CD4-positive, alpha-beta T cell treated with Interleukin-2 at 100 ng/mL for 4 hours (primary cell): ENCODE results near the gene SYAP1.
"Not testable (repeated sequence)": the region's sequence is repeated elsewhere in the genome, so short reads cannot be mapped to it uniquely, and the experiment has no call there.

ENCODE experiments used
- DNase-seq: peaks from one replicate; pipeline ENCODE4 v3.0.0-alpha.2; 2020; ENCODE audit warnings: low spot score

Gene SYAP1

DNA sequence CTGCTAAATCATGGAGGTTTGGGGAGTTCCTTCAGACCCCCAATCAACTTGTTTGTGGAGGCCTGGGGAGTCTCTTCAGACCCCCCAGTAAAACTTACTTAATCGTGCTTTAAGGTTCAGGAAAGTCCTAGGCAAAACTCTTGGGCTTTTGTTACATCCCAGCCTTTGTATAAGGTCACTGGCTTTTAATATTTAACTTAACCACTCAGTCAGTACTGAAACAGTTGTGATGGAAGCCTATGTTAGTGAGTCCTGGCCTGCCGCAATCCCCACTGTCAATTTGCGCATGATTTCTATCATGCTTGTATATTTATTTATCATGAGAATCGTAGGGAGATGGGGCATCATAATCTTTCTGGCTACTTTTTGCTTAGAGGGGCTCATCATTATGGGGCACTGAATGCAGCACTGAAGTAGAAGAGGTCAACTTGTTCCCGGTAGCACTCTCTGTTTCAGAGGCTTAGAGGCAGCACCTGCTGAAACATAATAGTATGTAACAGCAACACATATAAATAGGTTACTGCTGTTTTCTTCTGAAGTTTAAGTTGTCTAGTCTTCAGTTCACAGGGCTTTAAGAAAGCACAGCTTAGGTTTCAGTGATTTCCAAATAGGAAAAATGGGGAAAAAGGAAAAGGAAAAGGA, 7.1 kb downstream of the SYAP1 start:
- not testable (repeated sequence) for DNase-seq

GRCh38 chrX:16727637-16728036, 8.2 kb downstream of the SYAP1 start:
- DNase-seq = no peak

DNA sequence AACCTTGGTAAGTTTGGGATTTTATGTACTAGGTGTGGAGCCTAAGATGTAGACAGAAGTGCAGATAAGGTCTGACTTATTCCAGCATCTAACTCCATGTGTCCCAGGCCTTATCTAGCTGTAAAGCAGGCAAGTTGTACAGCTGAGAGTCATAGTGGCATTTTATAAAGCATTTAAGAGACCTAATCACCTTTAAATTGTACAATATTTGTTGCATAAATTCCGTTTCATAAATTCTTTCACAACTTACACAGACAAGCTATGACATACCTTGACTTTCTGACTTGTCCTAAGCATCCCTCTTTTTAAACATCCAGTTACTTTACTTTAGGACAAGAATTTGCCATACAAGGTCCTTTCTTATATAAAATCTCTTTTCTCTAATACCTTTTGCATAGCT, 11.0 kb downstream of the SYAP1 start:
- no peak for DNase-seq

- no peak for DNase-seq
Observed at GRCh38 chrX:16733013-16733412, 13.6 kb downstream of the SYAP1 start.

DNA sequence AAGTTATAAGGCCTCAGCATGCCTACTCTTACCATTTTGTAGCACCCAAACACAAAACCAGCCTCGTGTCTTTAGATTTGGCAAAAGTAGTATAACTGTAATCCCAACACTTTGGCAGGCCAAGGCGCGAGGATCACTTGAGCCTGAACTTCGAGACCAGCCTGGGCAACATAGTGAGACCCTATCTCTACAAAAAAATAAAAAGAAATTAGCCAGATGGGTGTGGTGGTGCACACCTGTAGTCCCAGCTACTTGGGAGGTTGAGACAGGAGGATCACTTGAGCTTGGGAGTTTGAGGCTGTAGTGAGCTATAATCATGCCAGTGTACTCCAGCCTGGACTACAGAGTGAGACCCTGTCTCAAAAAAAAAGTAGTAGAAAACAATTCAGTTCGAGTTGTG, 17.6 kb downstream of the SYAP1 start:
- DNase-seq = no peak

GRCh38 chrX:16739574-16739973, 20.2 kb downstream of the SYAP1 start:
- DNase-seq = no peak

- no peak for DNase-seq
Observed at GRCh38 chrX:16743604-16744325, 24.4 kb downstream of the SYAP1 start.

DNA sequence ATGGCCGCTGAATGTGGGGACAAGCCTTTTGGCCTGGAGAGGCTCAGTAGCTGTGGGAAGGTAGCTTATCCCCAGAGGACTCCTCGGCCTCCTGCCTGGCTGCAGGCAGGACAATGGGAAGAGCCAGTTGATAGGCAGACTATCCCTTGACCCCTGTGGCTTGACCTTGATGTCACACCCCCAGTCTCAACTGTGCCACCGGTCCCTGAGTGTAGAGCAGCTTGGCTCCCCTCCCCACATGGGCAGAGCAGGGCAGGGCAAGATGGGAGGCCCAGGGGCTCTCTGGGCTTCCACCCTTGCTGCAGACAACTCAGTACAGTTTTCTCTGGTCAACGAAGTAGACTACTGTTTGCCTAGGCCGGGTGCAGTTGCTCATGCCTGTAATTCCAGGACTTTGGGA, 25.7 kb downstream of the SYAP1 start:
- DNase-seq = no peak

- no peak for DNase-seq
Observed at GRCh38 chrX:16745659-16746058, 26.2 kb downstream of the SYAP1 start.

GRCh38 chrX:16748425-16748824, 29.0 kb downstream of the SYAP1 start:
- no peak for DNase-seq

GRCh38 chrX:16750136-16750535, 30.7 kb downstream of the SYAP1 start:
- no peak for DNase-seq

- no peak for DNase-seq
Observed at GRCh38 chrX:16754019-16754418, 34.6 kb downstream of the SYAP1 start.

GRCh38 chrX:16756724-16757123, 37.3 kb downstream of the SYAP1 start:
- no peak for DNase-seq

DNA sequence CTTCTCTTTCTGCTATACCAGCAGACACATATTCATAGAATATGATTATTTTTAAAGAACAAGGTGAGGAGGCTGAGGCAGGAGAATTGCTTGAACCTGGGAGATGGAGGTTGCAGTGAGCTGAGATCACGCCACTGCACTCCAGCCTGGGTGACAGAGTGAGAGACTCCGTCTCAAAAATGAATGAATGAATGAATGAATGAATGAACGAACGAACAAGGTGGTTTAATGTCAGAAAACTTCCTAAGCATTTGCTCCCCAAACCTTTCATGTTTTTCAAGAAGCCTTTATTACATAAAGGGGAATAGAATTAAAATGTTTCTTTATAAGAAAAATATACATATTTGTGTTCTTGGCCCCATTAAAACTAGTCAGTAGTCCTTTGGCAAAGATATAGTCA, 42.1 kb downstream of the SYAP1 start:
- DNase-seq = not testable (repeated sequence)

- DNase-seq = no peak
Observed at GRCh38 chrX:16762579-16762978, 43.2 kb downstream of the SYAP1 start.

DNA sequence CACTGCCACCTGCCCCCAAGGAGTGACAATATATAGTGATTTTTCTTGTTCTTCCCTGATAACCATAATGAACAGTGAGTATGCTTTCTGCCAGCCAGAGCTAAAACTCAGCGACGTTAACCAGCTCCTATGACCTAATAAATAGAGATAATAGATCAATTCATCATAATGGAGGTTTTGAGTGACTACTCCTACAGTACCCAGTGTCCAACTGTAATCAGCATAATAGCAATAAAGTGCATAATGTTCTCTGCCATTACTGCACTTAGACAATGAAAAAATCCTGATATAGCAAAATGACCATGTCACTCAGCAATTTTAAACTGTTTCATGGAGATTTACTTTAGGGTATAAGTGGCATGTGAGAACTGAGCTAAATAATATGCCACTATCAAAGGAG, 46.2 kb downstream of the SYAP1 start:
- DNase-seq = no peak

DNA sequence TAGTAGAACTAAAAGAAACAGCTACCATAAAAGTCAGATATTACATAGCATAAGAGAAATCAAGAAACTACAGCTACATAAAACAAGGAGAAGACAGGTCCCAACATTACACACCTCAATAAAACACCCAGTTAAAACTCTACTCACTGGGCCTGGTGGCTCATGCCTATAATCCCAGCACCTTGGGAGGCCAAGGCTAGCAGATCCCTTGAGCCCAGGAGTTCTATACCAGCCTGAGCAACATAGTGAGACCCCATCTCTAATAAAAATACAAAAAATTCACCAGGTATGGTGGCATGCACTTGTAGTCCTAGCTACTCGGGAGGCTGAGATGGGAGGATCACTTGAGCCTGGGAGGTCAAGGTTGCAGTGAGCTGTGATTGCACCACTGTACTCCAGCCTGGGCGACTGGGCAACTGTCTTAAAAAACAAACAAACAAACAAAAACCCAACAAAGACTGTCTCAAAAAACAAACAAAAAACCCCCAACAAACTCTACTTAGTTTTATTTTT, 51.6 kb downstream of the SYAP1 start:
- no peak for DNase-seq

- DNase-seq = no peak
Observed at GRCh38 chrX:16771483-16772398, 52.3 kb downstream of the SYAP1 start.

DNA sequence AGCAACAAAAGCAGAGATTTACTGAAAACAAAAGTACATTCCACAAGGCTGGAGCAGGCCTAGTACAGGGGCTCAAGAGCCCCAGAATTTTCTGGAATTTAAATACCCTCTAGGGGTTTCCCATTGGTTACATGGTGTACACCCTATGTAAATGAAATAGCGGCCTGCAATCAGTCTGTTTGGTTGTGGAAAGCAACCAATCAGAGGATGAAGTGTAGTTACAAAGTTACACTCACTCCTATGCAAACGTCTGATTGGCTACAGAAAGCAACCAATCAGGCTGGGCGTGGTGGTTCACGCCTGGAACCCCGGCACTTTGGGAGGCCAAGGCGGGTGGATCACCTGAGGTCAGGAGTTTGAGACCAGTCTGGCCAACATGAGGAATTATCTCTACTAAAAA, 53.0 kb downstream of the SYAP1 start:
- no peak for DNase-seq

DNA sequence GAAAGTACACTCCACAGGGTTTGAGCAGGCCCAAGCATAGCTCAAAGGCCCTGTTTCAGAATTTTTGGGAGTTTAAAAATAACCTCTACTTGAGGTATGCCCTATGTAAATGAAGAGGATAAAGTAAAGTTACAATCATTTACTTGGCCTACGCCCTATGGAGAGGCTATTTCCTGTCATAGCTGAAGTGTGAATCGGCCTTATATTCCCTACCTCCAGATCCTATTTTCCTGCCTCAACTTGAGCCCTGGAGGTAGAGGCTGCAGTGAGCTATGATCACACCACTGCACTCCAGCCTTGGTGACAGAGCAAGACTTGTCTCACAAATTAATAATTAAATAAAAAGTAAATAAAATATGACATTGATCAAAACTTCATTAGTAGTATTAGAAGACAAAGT, 55.3 kb downstream of the SYAP1 start:
- no peak for DNase-seq

DNA sequence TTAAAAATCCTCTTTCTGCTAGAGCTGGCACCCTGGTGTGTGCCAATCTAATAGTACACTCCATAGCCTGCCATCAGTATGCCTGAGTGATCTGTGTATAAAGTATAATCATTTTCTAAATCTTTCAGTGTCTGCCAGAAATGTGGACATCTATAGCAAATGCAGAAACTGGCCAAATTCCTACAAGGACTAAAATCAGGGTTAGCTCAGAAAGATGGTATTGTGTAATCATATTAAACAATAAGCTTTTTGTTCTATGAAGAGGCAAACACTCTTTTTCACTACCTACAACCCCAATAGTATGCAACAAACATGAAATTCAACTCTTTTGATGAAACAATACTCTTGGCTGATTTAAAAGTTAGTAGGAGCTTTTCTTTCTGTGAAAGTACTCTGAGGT, 59.1 kb downstream of the SYAP1 start:
- DNase-seq = no peak

DNA sequence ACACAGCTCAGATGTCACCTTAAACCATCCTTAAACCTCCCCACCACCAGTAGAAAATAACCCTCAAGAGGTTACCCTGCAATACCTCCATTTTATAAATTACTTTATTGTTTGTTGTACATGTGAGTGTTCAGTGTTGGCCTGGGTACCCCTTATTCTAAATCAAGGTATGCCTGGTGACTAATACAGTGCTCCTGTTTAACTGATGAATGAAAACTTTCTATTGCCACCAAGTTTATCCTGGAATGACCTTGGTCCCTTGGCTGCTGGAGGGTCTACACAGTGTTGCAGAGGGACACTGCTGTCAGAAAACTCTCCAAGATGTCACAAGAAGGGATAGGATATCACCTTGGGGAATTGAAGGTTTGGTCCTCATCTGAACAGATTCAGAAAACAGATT, 59.6 kb downstream of the SYAP1 start:
- DNase-seq = no peak

DNA sequence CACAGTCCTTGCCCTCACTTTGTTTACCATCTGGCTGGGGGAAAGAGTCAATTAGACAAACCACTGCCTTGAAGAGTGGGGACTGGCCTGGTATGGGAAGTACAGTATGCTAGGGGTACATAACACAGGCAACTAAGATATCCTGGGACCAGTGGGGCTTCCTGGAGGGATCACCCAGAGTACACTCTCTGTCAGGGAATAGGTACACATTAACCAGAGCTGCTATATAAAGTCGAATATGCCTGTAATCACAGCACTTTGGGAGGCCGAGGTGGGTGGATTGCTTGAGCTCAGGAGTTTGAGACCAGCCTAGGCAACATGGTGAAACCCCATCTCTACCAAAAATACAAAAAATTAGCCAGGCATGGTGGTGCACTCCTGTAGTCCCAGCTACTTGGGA, 60.4 kb downstream of the SYAP1 start:
- DNase-seq = not testable (repeated sequence)
